Transverse colon (tissue), 4 donors: ENCODE results near the gene IPO11.

Experiments used
- EP300 ChIP-seq: sonication (generic); formaldehyde crosslinking; IDR thresholded peaks from one replicate; pipeline ENCODE4 v1.6.1; 2017; ENCODE audit warnings: antibody characterized with exemption, low read depth
- POLR2A ChIP-seq: fragments of 450-650 bp; IDR thresholded peaks from one replicate; pipeline ENCODE4 v1.6.1; 2016; ENCODE audit warnings: antibody characterized with exemption, mild to moderate bottlenecking, moderate library complexity
- POLR2AphosphoS5 ChIP-seq, 3 donors: sonication (generic); formaldehyde crosslinking; IDR thresholded peaks; one replicate each; pipeline ENCODE4 v1.6.1; 2016; ENCODE audit warnings: antibody characterized with exemption in 3 of 3
- TF ChIP-seq, protein P1 (sequence below), 5 experiments: fragments of 200-600 bp in 3 of 5; fragments of 450-650 bp in 2 of 5; sonication (generic) in 3 of 5; IDR thresholded peaks; 1 replicate in 2 of 5; 2 replicates in 3 of 5; pipeline ENCODE4 v1.5.1; 2016 to 2017; ENCODE audit warnings: antibody characterized with exemption in 5 of 5, inconsistent platforms in 3 of 5, mild to moderate bottlenecking in 2 of 5, moderate library complexity in 1 of 5

DNA sequence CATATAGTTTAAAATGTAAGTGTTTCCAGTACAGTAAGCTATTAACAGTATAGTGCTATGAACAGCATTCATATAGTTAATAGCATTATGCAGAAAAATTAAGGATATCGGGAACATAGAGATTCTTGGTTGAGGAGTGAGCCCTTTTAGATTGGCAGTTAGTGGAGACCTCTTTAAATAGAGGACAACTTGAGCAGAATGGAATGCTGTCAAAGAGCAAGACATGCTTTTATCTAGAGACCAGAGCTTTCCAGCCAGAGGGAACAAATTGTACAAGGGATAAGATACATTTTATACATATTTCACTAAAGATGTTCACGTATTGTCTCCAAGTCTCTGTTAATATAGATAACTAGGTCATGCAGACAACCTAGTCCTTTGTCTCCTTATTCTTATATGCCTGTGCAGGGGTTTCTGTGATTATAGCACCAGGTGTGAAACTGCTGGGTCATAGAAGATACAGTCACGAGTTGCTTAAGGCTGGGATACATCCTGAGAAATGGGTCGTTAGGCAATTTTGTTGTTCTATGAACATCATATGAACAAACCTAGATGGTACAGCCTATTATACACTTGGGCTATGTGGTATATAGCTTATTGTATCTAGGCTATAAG is 6.0 kb downstream of the IPO11 start:
- TF ChIP-seq, protein P1, sequence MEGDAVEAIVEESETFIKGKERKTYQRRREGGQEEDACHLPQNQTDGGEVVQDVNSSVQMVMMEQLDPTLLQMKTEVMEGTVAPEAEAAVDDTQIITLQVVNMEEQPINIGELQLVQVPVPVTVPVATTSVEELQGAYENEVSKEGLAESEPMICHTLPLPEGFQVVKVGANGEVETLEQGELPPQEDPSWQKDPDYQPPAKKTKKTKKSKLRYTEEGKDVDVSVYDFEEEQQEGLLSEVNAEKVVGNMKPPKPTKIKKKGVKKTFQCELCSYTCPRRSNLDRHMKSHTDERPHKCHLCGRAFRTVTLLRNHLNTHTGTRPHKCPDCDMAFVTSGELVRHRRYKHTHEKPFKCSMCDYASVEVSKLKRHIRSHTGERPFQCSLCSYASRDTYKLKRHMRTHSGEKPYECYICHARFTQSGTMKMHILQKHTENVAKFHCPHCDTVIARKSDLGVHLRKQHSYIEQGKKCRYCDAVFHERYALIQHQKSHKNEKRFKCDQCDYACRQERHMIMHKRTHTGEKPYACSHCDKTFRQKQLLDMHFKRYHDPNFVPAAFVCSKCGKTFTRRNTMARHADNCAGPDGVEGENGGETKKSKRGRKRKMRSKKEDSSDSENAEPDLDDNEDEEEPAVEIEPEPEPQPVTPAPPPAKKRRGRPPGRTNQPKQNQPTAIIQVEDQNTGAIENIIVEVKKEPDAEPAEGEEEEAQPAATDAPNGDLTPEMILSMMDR (IDR thresholded peaks at IDR 0.05), result no peak
- TF ChIP-seq POLR2AphosphoS5 (IDR thresholded peaks at IDR 0.05) (no peak), EP300 (no peak), POLR2A (no peak)
